Muscle of arm (tissue), 12 donors: ENCODE results near the gene PEPD. TPM values are rescaled to one million over a fixed set of nuclear protein-coding genes. Genes with fewer than 3 reads are reported as not detected.

Experiments used
- polyA plus RNA-seq, 12 donors: library from polyadenylated mRNA; unstranded; fragments of 120-200 nt; gene quantifications; one replicate each; pipeline ENCODE4 v1.2.1, GENCODE V29; 2013; ENCODE audit not compliant: insufficient read length in 12 of 12

Gene PEPD
- polyA plus RNA-seq, 12 donors, result 33.0 to 73.6 (median 43.2) TPM; not detected in 1

Other genes with a start within 250 kb of the PEPD start
- 10 to 100 TPM in 3 of 12 donors, 1 to 10 TPM in 8, not detected in 1; 1.7 to 33.1 (median 4.0) TPM for gene CEBPA, start 219.3 kb downstream of the PEPD start, polyA plus RNA-seq
- gene CEBPG, start 148.1 kb downstream of the PEPD start, polyA plus RNA-seq, result 10 to 100 TPM in 11 of 12 donors, not detected in 1; 16.4 to 29.9 (median 20.2) TPM
- gene CHST8, start 100.2 kb upstream of the PEPD start, polyA plus RNA-seq, result 1 to 10 TPM in 1 of 12 donors, under 1 TPM in 8, not detected in 3; 0.08 to 1.7 (median 0.30) TPM